ENCODE data around the gene CNTNAP3B.
"Not testable (repeated sequence)": the region's sequence is repeated elsewhere in the genome, so short reads cannot be mapped to it uniquely, and the experiment has no call there.

CNTNAP3B gene

GRCh38 chr9:41977965-41978600, 151.1 kb downstream of the CNTNAP3B start:
- DNase-seq (ENCODE audit: low read depth) = not testable (repeated sequence)

- DNase-seq (ENCODE audit: low read depth) = not testable (repeated sequence)
Measured at GRCh38 chr9:41974906-41975305, 154.3 kb downstream of the CNTNAP3B start.

GRCh38 chr9:41953007-41953406, 176.2 kb downstream of the CNTNAP3B start:
- not testable (repeated sequence) for DNase-seq (ENCODE audit: low read depth)

- DNase-seq (ENCODE audit: low read depth) = not testable (repeated sequence)
Measured at GRCh38 chr9:41941738-41942137, 187.5 kb downstream of the CNTNAP3B start.

GRCh38 chr9:41938143-41938542, 191.1 kb downstream of the CNTNAP3B start:
- not testable (repeated sequence) for DNase-seq (ENCODE audit: low read depth)

- not testable (repeated sequence) for DNase-seq (ENCODE audit: low read depth)
Measured at GRCh38 chr9:41935727-41936126, 193.5 kb downstream of the CNTNAP3B start.

GRCh38 chr9:41929172-41929571, 200.1 kb downstream of the CNTNAP3B start:
- not testable (repeated sequence) for DNase-seq (ENCODE audit: low read depth)

- not testable (repeated sequence) for DNase-seq (ENCODE audit: low read depth)
Measured at GRCh38 chr9:41917374-41917773, 211.9 kb downstream of the CNTNAP3B start.

- DNase-seq (ENCODE audit: low read depth) = not testable (repeated sequence)
Measured at GRCh38 chr9:41905488-41905887, 223.7 kb downstream of the CNTNAP3B start.

- not testable (repeated sequence) for DNase-seq (ENCODE audit: low read depth)
Measured at GRCh38 chr9:41902762-41903161, 226.5 kb downstream of the CNTNAP3B start.

GRCh38 chr9:41898720-41899343, 230.4 kb downstream of the CNTNAP3B start:
- DNase-seq (ENCODE audit: low read depth) = not testable (repeated sequence)

- DNase-seq (ENCODE audit: low read depth) = not testable (repeated sequence)
Measured at GRCh38 chr9:41874557-41874956, 254.7 kb downstream of the CNTNAP3B start.

GRCh38 chr9:41855422-41855821, 273.8 kb downstream of the CNTNAP3B start:
- not testable (repeated sequence) for DNase-seq (ENCODE audit: low read depth)

GRCh38 chr9:41851848-41852740, 277.1 kb downstream of the CNTNAP3B start:
- not testable (repeated sequence) for DNase-seq (ENCODE audit: low read depth)

- DNase-seq (ENCODE audit: low read depth) = not testable (repeated sequence)
Measured at GRCh38 chr9:41847829-41848228, 281.4 kb downstream of the CNTNAP3B start.

Measured in fibroblast of gingiva (primary cell).